ENCODE measurements around the gene DDX46.
"Not testable (repeated sequence)": the region's sequence is repeated elsewhere in the genome, so short reads cannot be mapped to it uniquely, and the experiment has no call there.

The DDX46 gene

GRCh38 chr5:134798468-134798867 lies 39.9 kb downstream of the DDX46 start:
- Mint-ChIP-seq H3K9me3 (no peaks in the 10 kb centered on the region), H3K4me3 (no peak overlapping the region), H3K27me3 (no peaks in the 10 kb centered on the region), H3K27ac (peak overlapping the region in 1 of 2 donors; percentile 65), H3K4me1 (ENCODE audit: low read depth in 2 of 2) (no peaks in the 10 kb centered on the region), H3K36me3 (ENCODE audit: insufficient read depth) (peaks cover 75% of the 10 kb centered on the region)
- DNase-seq = no peak
- no peak for ATAC-seq (replicated peaks)

GRCh38 chr5:134803821-134804220 lies 45.2 kb downstream of the DDX46 start:
- DNase-seq = no peak
- Mint-ChIP-seq H3K4me1 (ENCODE audit: low read depth in 2 of 2) (no peaks in the 10 kb centered on the region), H3K9me3 (no peaks in the 10 kb centered on the region), H3K4me3 (no peak overlapping the region), H3K27me3 (no peaks in the 10 kb centered on the region), H3K27ac (no peak overlapping the region), H3K36me3 (ENCODE audit: insufficient read depth) (peaks cover 48% of the 10 kb centered on the region)
- no peak for ATAC-seq (replicated peaks)

GRCh38 chr5:134813407-134813806 lies 54.8 kb downstream of the DDX46 start:
- Mint-ChIP-seq H3K4me1 (ENCODE audit: low read depth in 2 of 2) (peaks cover 1 to 6% of the 10 kb centered on the region in 2 donors), H3K36me3 (ENCODE audit: insufficient read depth) (peaks cover 81% of the 10 kb centered on the region), H3K27ac (peak overlapping the region in 1 of 2 donors; percentile 88), H3K4me3 (no peak overlapping the region), H3K27me3 (no peaks in the 10 kb centered on the region), H3K9me3 (no peaks in the 10 kb centered on the region)
- peak; percentile 45 for ATAC-seq (replicated peaks)
- DNase-seq = no peak

GRCh38 chr5:134813827-134814226 lies 55.2 kb downstream of the DDX46 start:
- Mint-ChIP-seq H3K9me3 (no peaks in the 10 kb centered on the region), H3K36me3 (ENCODE audit: insufficient read depth) (peaks cover 83% of the 10 kb centered on the region), H3K4me1 (ENCODE audit: low read depth in 2 of 2) (peaks cover 1 to 6% of the 10 kb centered on the region in 2 donors), H3K27me3 (no peaks in the 10 kb centered on the region), H3K27ac (peak overlapping the region in 1 of 2 donors; percentile 88), H3K4me3 (no peak overlapping the region)
- ATAC-seq (replicated peaks) = peak; percentile 41
- no peak for DNase-seq

GRCh38 chr5:134817006-134817405 lies 58.4 kb downstream of the DDX46 start:
- H3K9me3 Mint-ChIP-seq = no peaks in the 10 kb centered on the region
- peaks cover 89% of the 10 kb centered on the region for H3K36me3 Mint-ChIP-seq (ENCODE audit: insufficient read depth)
- H3K4me1 Mint-ChIP-seq (ENCODE audit: low read depth in 2 of 2) = peaks cover 1 to 6% of the 10 kb centered on the region in 2 donors
- H3K27me3 Mint-ChIP-seq = no peaks in the 10 kb centered on the region
- DNase-seq (no peak), ATAC-seq (replicated peaks) (no peak)
- no peak overlapping the region for H3K4me3 Mint-ChIP-seq
- H3K27ac Mint-ChIP-seq = no peak overlapping the region

GRCh38 chr5:134818776-134819175 lies 60.2 kb downstream of the DDX46 start:
- no peak overlapping the region for H3K4me3 Mint-ChIP-seq
- no peaks in the 10 kb centered on the region for H3K27me3 Mint-ChIP-seq
- H3K27ac Mint-ChIP-seq = peak overlapping the region in 1 of 2 donors; percentile 42
- peaks cover 0 to 1% of the 10 kb centered on the region in 2 donors for H3K4me1 Mint-ChIP-seq (ENCODE audit: low read depth in 2 of 2)
- no peaks in the 10 kb centered on the region for H3K9me3 Mint-ChIP-seq
- ATAC-seq (replicated peaks) = no peak
- no peak for DNase-seq
- H3K36me3 Mint-ChIP-seq (ENCODE audit: insufficient read depth) = peaks cover 90% of the 10 kb centered on the region

- DNase-seq (no peak), ATAC-seq (replicated peaks) (no peak)
- no peak overlapping the region for H3K4me3 Mint-ChIP-seq
- H3K9me3 Mint-ChIP-seq = no peaks in the 10 kb centered on the region
- H3K27me3 Mint-ChIP-seq = no peaks in the 10 kb centered on the region
- no peaks in the 10 kb centered on the region for H3K4me1 Mint-ChIP-seq (ENCODE audit: low read depth in 2 of 2)
- H3K36me3 Mint-ChIP-seq (ENCODE audit: insufficient read depth) = peaks cover 90% of the 10 kb centered on the region
- H3K27ac Mint-ChIP-seq = peak overlapping the region in 1 of 2 donors; percentile 42
Measured at GRCh38 chr5:134819407-134819963, 60.9 kb downstream of the DDX46 start.

GRCh38 chr5:134821841-134822240 lies 63.3 kb downstream of the DDX46 start:
- H3K36me3 Mint-ChIP-seq (ENCODE audit: insufficient read depth) = peaks cover 75% of the 10 kb centered on the region
- H3K4me1 Mint-ChIP-seq (ENCODE audit: low read depth in 2 of 2) = no peaks in the 10 kb centered on the region
- no peak overlapping the region for H3K27ac Mint-ChIP-seq
- no peak overlapping the region for H3K4me3 Mint-ChIP-seq
- H3K27me3 Mint-ChIP-seq = no peaks in the 10 kb centered on the region
- no peaks in the 10 kb centered on the region for H3K9me3 Mint-ChIP-seq
- ATAC-seq (replicated peaks) = no peak
- no peak for DNase-seq

- peaks cover 77% of the 10 kb centered on the region for H3K36me3 Mint-ChIP-seq (ENCODE audit: insufficient read depth)
- H3K4me1 Mint-ChIP-seq (ENCODE audit: low read depth in 2 of 2) = no peaks in the 10 kb centered on the region
- ATAC-seq (replicated peaks) (no peak), DNase-seq (no peak)
- H3K9me3 Mint-ChIP-seq = no peaks in the 10 kb centered on the region
- no peaks in the 10 kb centered on the region for H3K27me3 Mint-ChIP-seq
- H3K27ac Mint-ChIP-seq = no peak overlapping the region
- no peak overlapping the region for H3K4me3 Mint-ChIP-seq
Measured at GRCh38 chr5:134824681-134825080, 66.1 kb downstream of the DDX46 start.

- H3K27ac Mint-ChIP-seq = peak overlapping the region in 1 of 2 donors; percentile 3
- DNase-seq (no peak), ATAC-seq (replicated peaks) (no peak)
- H3K36me3 Mint-ChIP-seq (ENCODE audit: insufficient read depth) = peaks cover 77% of the 10 kb centered on the region
- H3K9me3 Mint-ChIP-seq = no peaks in the 10 kb centered on the region
- no peak overlapping the region for H3K4me3 Mint-ChIP-seq
- H3K4me1 Mint-ChIP-seq (ENCODE audit: low read depth in 2 of 2) = no peaks in the 10 kb centered on the region
- H3K27me3 Mint-ChIP-seq = no peaks in the 10 kb centered on the region
Measured at GRCh38 chr5:134825212-134825611, 66.6 kb downstream of the DDX46 start.

GRCh38 chr5:134833340-134834032 lies 74.9 kb downstream of the DDX46 start:
- no peaks in the 10 kb centered on the region for H3K27me3 Mint-ChIP-seq
- H3K4me1 Mint-ChIP-seq (ENCODE audit: low read depth in 2 of 2) = no peaks in the 10 kb centered on the region
- ATAC-seq (replicated peaks) (no peak), DNase-seq (no peak)
- H3K36me3 Mint-ChIP-seq (ENCODE audit: insufficient read depth) = peaks cover 40% of the 10 kb centered on the region
- H3K4me3 Mint-ChIP-seq = no peak overlapping the region
- H3K9me3 Mint-ChIP-seq = no peaks in the 10 kb centered on the region
- H3K27ac Mint-ChIP-seq = no peak overlapping the region

GRCh38 chr5:134835623-134836022 lies 77.0 kb downstream of the DDX46 start:
- no peaks in the 10 kb centered on the region for H3K27me3 Mint-ChIP-seq
- H3K27ac Mint-ChIP-seq = no peak overlapping the region
- peaks cover 33% of the 10 kb centered on the region for H3K36me3 Mint-ChIP-seq (ENCODE audit: insufficient read depth)
- DNase-seq = no peak
- H3K4me3 Mint-ChIP-seq = no peak overlapping the region
- ATAC-seq (replicated peaks) = no peak
- no peaks in the 10 kb centered on the region for H3K4me1 Mint-ChIP-seq (ENCODE audit: low read depth in 2 of 2)
- H3K9me3 Mint-ChIP-seq = no peaks in the 10 kb centered on the region

- Mint-ChIP-seq H3K36me3 (ENCODE audit: insufficient read depth) (peaks cover 21% of the 10 kb centered on the region), H3K27me3 (no peaks in the 10 kb centered on the region), H3K4me3 (no peak overlapping the region), H3K27ac (no peak overlapping the region), H3K9me3 (no peaks in the 10 kb centered on the region), H3K4me1 (ENCODE audit: low read depth in 2 of 2) (no peaks in the 10 kb centered on the region)
- ATAC-seq (replicated peaks) = no peak
- DNase-seq = no peak
Measured at GRCh38 chr5:134837530-134838181, 79.1 kb downstream of the DDX46 start.

- not testable (repeated sequence) for H3K27me3 Mint-ChIP-seq
Measured at GRCh38 chr5:134838361-134838760, 79.8 kb downstream of the DDX46 start.

More at GRCh38 chr5:134838361-134838760, 79.8 kb downstream of the DDX46 start:
- not testable (repeated sequence) for ATAC-seq (replicated peaks); H3K4me3 Mint-ChIP-seq; DNase-seq; H3K9me3 Mint-ChIP-seq; H3K4me1 Mint-ChIP-seq (ENCODE audit: low read depth in 2 of 2); H3K27ac Mint-ChIP-seq
- peaks cover 15% of the 10 kb centered on the region for H3K36me3 Mint-ChIP-seq (ENCODE audit: insufficient read depth)

Data from effector memory CD8-positive, alpha-beta T cell (primary cell).